ENCODE results near the gene PTPN23. TPM values are rescaled to one million over a fixed set of nuclear protein-coding genes. Genes with fewer than 3 reads are reported as not detected.

PTPN23 gene
- total RNA-seq, 2 experiments from 2014 or later = 25.9 to 29.4 TPM

DNA sequence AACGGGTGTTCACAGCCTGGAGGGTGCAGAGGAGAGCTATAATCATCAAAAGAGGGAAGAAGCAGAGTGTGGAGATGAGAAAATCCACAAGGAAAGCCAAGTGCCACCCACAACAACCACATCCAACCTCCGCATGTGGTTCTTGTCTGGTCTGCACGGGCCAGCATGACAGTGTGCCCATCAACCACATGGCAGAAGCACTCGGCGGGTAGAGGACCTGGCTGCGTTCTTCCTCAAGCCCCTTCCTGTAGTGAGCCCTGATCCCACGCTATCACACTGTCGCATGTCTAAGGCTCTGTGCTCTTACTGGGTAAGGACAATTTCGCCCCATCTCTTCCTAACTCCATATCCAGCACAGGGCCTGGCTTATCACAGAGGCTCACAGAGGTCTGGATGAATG lies 41.9 kb downstream of the PTPN23 start:
- no peak overlapping the region for H3K4me3 Mint-ChIP-seq
- no peaks in the 10 kb centered on the region for H3K27me3 Mint-ChIP-seq
- intact Hi-C loops (cut with DNase I, micrococcal nuclease) = loop anchor here in 1 of 2 experiments (5.0 kb wide), 1 partner anchor 360 kb away; the partner anchor contains the start of gene SMARCC1
- ATAC-seq (no peak), DNase-seq (no peak)
- ChIA-PET CTCF (interaction anchor here (0.6 to 6.7 kb wide), 4 partner anchors 49 to 367 kb away, joined by 3 to 83 read pairs (median 7); partner anchors contain the start of gene SCAP), POLR2A (no interaction called here)
- H3K27ac Mint-ChIP-seq = peak overlapping the region; percentile 99
- H3K9me3 Mint-ChIP-seq (ENCODE audit: low read depth) = no peaks in the 10 kb centered on the region
- H3K36me3 Mint-ChIP-seq (ENCODE audit: low read depth) = peaks cover 7% of the 10 kb centered on the region
- H3K4me1 Mint-ChIP-seq = peaks cover 10% of the 10 kb centered on the region

DNA sequence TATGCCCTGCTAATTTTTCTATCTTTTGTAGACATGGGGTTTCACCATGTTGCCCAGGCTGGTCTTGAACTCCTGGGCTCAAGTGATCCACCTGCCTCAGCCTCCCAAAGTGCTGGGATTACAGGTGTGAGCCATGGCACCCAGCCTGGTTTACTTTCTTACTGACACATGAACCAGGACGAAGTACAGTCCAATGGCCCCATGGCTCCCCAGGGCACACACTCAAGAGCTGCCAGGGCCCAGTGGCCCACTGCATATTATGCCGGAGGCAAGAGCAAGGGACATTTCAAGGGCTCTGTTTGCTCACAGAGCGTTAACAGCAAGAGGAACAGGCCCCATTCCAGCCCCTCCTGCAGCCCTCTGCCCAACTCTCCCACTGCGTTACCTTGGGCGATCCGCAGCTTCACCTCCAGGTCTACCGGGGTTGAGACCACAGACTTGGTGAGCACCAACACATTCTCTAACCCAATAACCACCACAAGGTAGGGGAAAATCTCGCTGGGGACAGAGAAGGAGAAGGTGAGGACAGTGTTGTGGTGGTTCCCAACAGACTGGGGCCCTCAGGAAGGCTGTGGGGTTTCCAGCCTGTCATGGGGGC lies 42.8 kb downstream of the PTPN23 start:
- CTCF ChIA-PET = interaction anchor here (1.5 to 6.7 kb wide), 2 partner anchors 52 to 60 kb away, joined by 3 to 83 read pairs; partner anchors contain the start of gene SCAP
- DNase-seq (no peak), ATAC-seq (no peak)
- H3K9me3 Mint-ChIP-seq (ENCODE audit: low read depth) = no peaks in the 10 kb centered on the region
- no peaks in the 10 kb centered on the region for H3K27me3 Mint-ChIP-seq
- no peak overlapping the region for H3K4me3 Mint-ChIP-seq
- intact Hi-C loops (cut with DNase I, micrococcal nuclease) = loop anchor here in 1 of 2 experiments (5.0 kb wide), 1 partner anchor 359 kb away; the partner anchor contains the start of gene SMARCC1
- POLR2A ChIA-PET = interaction anchor here (0.6 to 1.0 kb wide), 2 partner anchors 52 to 80 kb away, joined by 3 to 4 read pairs; partner anchors contain the start of gene SCAP
- no peak overlapping the region for H3K27ac Mint-ChIP-seq
- H3K4me1 Mint-ChIP-seq = peaks cover 10% of the 10 kb centered on the region
- peaks cover 7% of the 10 kb centered on the region for H3K36me3 Mint-ChIP-seq (ENCODE audit: low read depth)

DNA sequence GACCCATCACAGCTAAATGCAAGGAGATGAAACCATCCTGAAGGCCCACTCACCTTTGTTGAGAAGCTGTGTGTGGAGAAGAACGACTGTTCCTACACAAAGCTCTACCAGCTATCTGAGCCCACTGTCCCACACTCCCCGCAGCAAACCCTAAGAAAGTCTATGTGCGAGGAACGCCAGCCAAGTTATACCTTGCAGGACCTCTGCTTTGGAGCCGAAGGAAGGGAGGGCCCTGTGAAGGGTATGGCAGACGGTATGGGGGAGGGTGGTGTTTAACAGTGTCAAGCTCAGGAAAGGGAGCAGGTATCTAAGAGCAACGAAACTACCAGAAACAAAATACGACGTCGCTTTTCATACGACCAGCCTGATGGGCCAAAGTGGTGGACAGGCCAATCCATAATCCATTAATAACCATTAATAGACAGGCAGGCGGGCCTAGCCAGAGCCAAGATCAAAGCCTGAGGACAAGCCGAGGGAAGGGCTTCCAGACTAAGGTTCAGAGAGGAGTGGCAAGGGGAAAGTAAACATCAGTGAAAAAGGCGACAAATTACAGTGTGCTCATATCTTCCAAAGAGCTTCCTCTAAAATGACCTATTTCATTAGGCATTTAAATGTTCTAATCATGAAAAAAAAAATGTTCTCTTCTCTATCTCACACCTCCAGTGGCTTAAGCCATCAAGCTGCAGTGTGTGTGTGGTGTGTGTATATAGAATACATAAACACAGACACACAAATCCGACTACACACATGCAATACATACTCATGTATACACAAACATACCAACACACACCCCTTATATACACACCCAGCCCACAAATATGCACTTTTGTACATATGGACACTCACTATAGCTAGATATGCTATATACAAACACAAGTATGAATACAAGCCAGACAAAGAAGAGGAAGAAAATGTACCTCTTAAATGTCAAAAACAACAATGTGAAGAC lies 43.9 kb downstream of the PTPN23 start:
- Mint-ChIP-seq H3K36me3 (ENCODE audit: low read depth) (peaks cover 5% of the 10 kb centered on the region), H3K27me3 (no peaks in the 10 kb centered on the region), H3K9me3 (ENCODE audit: low read depth) (no peaks in the 10 kb centered on the region), H3K27ac (no peak overlapping the region), H3K4me3 (no peak overlapping the region), H3K4me1 (peaks cover 10% of the 10 kb centered on the region)
- CTCF ChIA-PET = interaction anchor here (0.6 to 6.7 kb wide), 2 partner anchors 51 to 599 kb away, joined by 3 to 83 read pairs; partner anchors contain the start of gene SCAP
- ATAC-seq (no peak), DNase-seq (no peak)
- POLR2A ChIA-PET = interaction anchor here (1.0 kb wide), 1 partner anchor 51 kb away, joined by 4 read pairs; the partner anchor contains the start of gene SCAP
- intact Hi-C loops (cut with DNase I, micrococcal nuclease) = loop anchor here in 1 of 2 experiments (5.0 kb wide), 1 partner anchor 358 kb away; the partner anchor contains the start of gene SMARCC1

DNA sequence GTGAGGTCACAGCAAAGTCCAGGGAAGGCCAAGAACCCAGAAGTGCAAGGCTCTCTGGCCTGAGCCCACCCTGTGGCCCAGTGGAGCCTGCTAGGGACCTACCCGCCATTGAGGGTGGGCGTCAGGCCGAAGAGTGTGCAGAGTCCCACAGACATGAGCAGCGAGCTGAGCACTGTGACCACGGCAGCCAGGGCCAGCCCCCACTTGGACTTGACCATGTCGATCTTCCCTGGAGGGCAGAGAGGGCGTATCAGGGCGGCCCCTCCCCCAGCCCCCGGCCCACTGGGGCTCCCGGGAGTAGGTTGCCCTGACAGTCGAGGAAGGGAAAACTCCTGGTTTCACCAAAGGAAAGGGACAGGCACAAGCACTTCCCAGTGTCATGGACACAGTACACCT lies 44.6 kb downstream of the PTPN23 start:
- ATAC-seq (no peak), DNase-seq (no peak)
- peaks cover 7% of the 10 kb centered on the region for H3K36me3 Mint-ChIP-seq (ENCODE audit: low read depth)
- peaks cover 10% of the 10 kb centered on the region for H3K4me1 Mint-ChIP-seq
- intact Hi-C loops (cut with DNase I, micrococcal nuclease) = no loop called here
- H3K27ac Mint-ChIP-seq = no peak overlapping the region
- ChIA-PET POLR2A (no interaction called here), CTCF (no interaction called here)
- H3K4me3 Mint-ChIP-seq = no peak overlapping the region
- H3K9me3 Mint-ChIP-seq (ENCODE audit: low read depth) = no peaks in the 10 kb centered on the region
- no peaks in the 10 kb centered on the region for H3K27me3 Mint-ChIP-seq

DNA sequence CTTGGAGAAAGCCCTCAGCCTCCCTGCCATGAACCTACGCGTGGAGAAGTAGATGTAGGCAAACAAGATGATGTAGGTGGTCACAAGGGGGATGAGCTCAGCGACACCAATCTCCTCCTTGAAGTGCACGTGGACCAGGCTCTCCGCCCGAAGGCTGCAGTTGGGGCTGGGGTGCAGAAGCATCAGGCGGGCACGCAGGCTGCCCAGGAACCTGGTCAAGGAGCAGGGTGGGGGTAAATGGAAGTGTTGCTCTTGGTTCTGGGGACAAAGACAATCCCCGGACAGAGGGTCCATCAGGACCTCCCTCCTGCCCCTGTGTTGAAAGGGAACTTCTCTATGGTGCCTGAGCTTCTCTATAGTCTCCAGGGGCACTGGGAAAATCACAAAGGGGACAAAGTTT lies 45.1 kb downstream of the PTPN23 start:
- Mint-ChIP-seq H3K27ac (no peak overlapping the region), H3K27me3 (no peaks in the 10 kb centered on the region), H3K36me3 (ENCODE audit: low read depth) (peaks cover 7% of the 10 kb centered on the region), H3K4me1 (peaks cover 10% of the 10 kb centered on the region), H3K9me3 (ENCODE audit: low read depth) (no peaks in the 10 kb centered on the region), H3K4me3 (no peak overlapping the region)
- DNase-seq (no peak), ATAC-seq (no peak)
- CTCF ChIA-PET = interaction anchor here (0.6 to 0.7 kb wide), 2 partner anchors 59 to 405 kb away, joined by 3 to 4 read pairs; no protein-coding TSS in a partner anchor
- intact Hi-C loops (cut with DNase I, micrococcal nuclease) = no loop called here
- POLR2A ChIA-PET = interaction anchor here (0.5 to 0.7 kb wide), 2 partner anchors 35 to 48 kb away, joined by 3 read pairs; no protein-coding TSS in a partner anchor

DNA sequence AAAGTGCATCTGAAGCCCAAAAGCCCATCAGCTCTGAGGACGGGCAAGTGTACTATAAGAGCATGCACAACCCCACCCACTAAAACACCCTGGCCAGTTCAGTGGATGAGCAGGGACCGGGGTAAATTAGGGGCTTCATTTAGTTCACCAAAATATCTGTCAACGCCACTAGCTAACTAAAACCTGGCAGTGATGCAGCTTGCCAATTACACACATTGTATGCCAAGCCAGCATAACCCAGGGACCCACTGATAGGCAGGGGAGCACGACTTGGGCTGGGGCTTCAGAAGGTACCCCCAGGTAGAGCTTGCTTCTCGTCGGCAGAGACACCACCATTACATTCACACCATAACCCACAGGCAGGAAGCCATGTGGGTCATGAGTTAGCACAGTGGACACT lies 47.0 kb downstream of the PTPN23 start:
- CTCF ChIA-PET = no interaction called here

DNA sequence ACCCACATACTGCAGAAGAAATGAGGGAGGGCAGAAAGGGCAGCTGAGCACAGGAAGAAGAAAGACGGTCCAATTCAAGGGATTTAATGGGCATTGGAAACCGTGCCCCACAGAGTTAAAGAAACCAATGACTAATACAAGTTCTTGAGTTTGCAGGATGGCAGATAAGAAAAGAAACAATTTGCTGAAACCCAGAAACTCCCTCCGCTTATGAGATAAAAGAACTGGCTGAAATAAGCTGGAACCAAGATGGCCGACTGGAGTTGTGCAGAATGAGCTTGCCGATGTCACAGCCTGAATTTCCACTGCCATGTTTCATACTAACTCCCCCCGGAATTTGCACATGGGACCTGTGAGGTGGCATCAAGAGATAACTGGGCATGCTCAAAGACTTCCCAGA lies 47.8 kb downstream of the PTPN23 start:
- no peaks in the 10 kb centered on the region for H3K9me3 Mint-ChIP-seq (ENCODE audit: low read depth)
- no peaks in the 10 kb centered on the region for H3K27me3 Mint-ChIP-seq
- CTCF ChIA-PET = interaction anchor here (0.5 to 0.6 kb wide), 2 partner anchors 10 to 361 kb away, joined by 3 read pairs; no protein-coding TSS in a partner anchor
- DNase-seq (no peak), ATAC-seq (no peak)
- POLR2A ChIA-PET = no interaction called here
- intact Hi-C loops (cut with DNase I, micrococcal nuclease) = no loop called here
- H3K4me1 Mint-ChIP-seq = peaks cover 5% of the 10 kb centered on the region
- peak overlapping the region; percentile 1 for H3K27ac Mint-ChIP-seq
- H3K36me3 Mint-ChIP-seq (ENCODE audit: low read depth) = peaks cover 17% of the 10 kb centered on the region
- H3K4me3 Mint-ChIP-seq = no peak overlapping the region

More for the DNA sequence above, 47.0 kb downstream of the PTPN23 start:
- Mint-ChIP-seq H3K27ac (no peak overlapping the region), H3K36me3 (ENCODE audit: low read depth) (peaks cover 11% of the 10 kb centered on the region), H3K4me1 (peaks cover 5% of the 10 kb centered on the region), H3K27me3 (no peaks in the 10 kb centered on the region), H3K9me3 (ENCODE audit: low read depth) (no peaks in the 10 kb centered on the region), H3K4me3 (no peak overlapping the region)
- POLR2A ChIA-PET = interaction anchor here (0.6 kb wide), 1 partner anchor 346 kb away, joined by 7 read pairs; no protein-coding TSS in a partner anchor
- ATAC-seq (no peak), DNase-seq (no peak)
- intact Hi-C loops (cut with DNase I, micrococcal nuclease) = no loop called here

DNA sequence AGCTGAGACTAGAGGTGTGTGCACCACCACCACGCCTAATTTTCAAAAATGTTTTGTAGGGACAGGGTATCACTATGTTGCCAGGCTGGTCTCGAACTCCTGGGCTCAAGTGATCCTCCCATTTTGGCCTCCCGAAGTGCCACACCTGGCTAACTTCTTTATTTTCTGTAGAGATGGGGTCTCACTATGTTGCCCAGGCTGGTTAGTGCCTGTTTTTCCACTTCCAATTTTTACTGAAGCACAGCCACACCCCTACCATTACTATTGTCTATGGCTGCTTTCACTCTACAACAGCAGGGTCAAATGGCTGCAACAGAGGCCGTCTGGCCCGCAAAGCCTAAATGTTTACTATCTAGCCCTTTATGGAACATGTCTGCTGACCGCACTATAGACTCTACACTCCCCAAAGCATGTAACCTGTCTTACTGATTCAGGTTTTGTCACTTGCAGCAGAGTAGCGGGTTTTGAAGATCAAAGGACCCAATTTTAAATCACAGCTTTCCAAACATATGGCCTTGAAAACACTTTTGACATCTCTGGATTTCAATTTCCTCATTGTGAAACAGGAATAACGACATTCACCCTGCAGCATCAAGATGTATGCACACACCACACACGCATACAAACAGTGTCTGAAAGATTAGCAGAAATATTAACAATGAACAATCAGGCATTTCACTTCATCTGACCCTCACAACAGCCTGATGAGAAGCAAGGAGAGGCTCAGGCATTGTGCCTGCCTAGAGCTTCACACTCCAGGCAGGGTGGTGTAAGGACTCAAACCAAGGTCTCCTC lies 48.9 kb downstream of the PTPN23 start:
- Mint-ChIP-seq H3K4me3 (no peak overlapping the region), H3K9me3 (ENCODE audit: low read depth) (no peaks in the 10 kb centered on the region), H3K36me3 (ENCODE audit: low read depth) (peaks cover 22% of the 10 kb centered on the region), H3K27me3 (no peaks in the 10 kb centered on the region), H3K27ac (no peak overlapping the region), H3K4me1 (peaks cover 5% of the 10 kb centered on the region)
- CTCF ChIA-PET = interaction anchor here (1.0 to 1.1 kb wide), 2 partner anchors 35 to 47 kb away, joined by 3 read pairs; no protein-coding TSS in a partner anchor
- DNase-seq (no peak), ATAC-seq (no peak)
- intact Hi-C loops (cut with DNase I, micrococcal nuclease) = no loop called here
- POLR2A ChIA-PET = no interaction called here

DNA sequence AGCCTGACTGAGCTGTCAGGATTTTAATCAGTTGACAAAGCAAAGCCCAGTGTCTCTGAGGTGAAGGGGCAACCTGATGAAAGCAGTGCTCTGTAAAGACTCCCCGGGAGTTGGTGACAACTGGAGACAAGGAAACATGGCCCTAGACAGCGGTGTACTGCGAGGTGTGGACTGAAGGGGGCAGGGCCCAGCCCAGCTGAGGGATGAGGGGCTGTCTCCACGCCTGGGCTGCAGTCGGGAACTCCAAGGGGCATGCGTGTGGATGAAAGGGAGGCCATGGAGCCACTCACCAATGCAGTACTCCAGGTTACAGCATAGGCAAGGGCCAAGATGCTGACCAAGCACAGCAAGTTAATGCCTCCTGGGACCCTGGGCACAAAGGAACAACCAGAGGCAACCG lies 49.8 kb downstream of the PTPN23 start:
- no peak overlapping the region for H3K27ac Mint-ChIP-seq
- ATAC-seq = no peak
- peaks cover 5% of the 10 kb centered on the region for H3K4me1 Mint-ChIP-seq
- intact Hi-C loops (cut with DNase I, micrococcal nuclease) = no loop called here
- H3K27me3 Mint-ChIP-seq = no peaks in the 10 kb centered on the region
- POLR2A ChIA-PET = no interaction called here
- DNase-seq = no peak
- no peak overlapping the region for H3K4me3 Mint-ChIP-seq
- no peaks in the 10 kb centered on the region for H3K9me3 Mint-ChIP-seq (ENCODE audit: low read depth)
- CTCF ChIA-PET = interaction anchor here (1.0 to 1.1 kb wide), 2 partner anchors 36 to 46 kb away, joined by 3 read pairs; no protein-coding TSS in a partner anchor
- H3K36me3 Mint-ChIP-seq (ENCODE audit: low read depth) = peaks cover 24% of the 10 kb centered on the region

DNA sequence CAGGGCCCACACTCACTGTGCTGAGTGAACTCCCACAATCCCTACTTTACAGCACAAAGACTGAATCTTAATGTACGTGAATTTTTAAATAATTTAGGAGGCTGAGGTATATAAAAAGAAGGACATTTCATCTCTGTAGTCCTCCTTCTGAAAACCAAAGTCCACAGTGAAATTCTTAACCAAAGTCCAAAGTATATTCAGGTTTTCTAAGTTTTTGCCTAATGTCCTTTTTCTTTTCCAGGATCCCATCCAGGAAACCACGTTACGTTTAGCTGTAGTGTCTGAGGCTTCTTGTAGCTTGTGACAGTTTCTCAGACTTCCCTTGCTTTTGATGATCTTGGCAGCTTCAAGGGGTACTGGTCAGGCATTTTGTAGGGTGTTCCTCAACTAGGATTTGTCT lies 50.4 kb downstream of the PTPN23 start:
- H3K36me3 Mint-ChIP-seq (ENCODE audit: low read depth) = peaks cover 27% of the 10 kb centered on the region
- H3K9me3 Mint-ChIP-seq (ENCODE audit: low read depth) = no peaks in the 10 kb centered on the region
- intact Hi-C loops (cut with DNase I, micrococcal nuclease) = no loop called here
- ChIA-PET CTCF (interaction anchor here (0.7 to 1.1 kb wide), 2 partner anchors 36 to 1350 kb away, joined by 3 read pairs; no protein-coding TSS in a partner anchor), POLR2A (no interaction called here)
- ATAC-seq (no peak), DNase-seq (no peak)
- no peaks in the 10 kb centered on the region for H3K27me3 Mint-ChIP-seq
- H3K27ac Mint-ChIP-seq = no peak overlapping the region
- peaks cover 5% of the 10 kb centered on the region for H3K4me1 Mint-ChIP-seq
- H3K4me3 Mint-ChIP-seq = no peak overlapping the region

DNA sequence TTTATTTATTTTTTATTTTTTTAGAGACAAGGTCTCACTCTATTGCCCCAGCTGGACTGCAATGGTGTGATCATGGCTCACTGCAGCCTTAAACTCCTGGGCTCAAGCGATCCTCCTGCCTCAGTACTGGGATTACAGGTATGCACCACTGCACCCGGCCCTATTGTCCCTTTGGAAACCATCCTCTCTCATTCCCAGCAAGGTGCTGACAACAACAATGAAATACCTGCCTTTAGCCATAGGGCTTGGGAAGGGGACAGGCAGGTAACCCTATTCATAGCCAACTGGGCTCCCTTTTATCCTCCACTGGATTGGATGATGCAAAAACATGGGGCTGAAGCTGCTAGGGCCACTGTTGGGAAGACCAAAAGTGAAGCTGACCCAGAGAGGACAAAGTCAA lies 51.9 kb downstream of the PTPN23 start:
- Mint-ChIP-seq H3K27ac (no peak overlapping the region), H3K27me3 (no peaks in the 10 kb centered on the region), H3K36me3 (ENCODE audit: low read depth) (peaks cover 27% of the 10 kb centered on the region), H3K9me3 (ENCODE audit: low read depth) (no peaks in the 10 kb centered on the region), H3K4me1 (peaks cover 5% of the 10 kb centered on the region), H3K4me3 (no peak overlapping the region)
- ChIA-PET POLR2A (no interaction called here), CTCF (no interaction called here)
- intact Hi-C loops (cut with DNase I, micrococcal nuclease) = no loop called here
- no peak for DNase-seq
- no peak for ATAC-seq
